ENCODE results near the gene TPSG1.
"Not testable (repeated sequence)": the region's sequence is repeated elsewhere in the genome, so short reads cannot be mapped to it uniquely, and the experiment has no call there.

The TPSG1 gene

GRCh38 chr16:1215574-1216295 lies 9.3 kb downstream of the TPSG1 start:
- DNase-seq (ENCODE audit: low read depth) = no peak

- DNase-seq (ENCODE audit: low read depth) = no peak
Measured at GRCh38 chr16:1214719-1215118, 10.3 kb downstream of the TPSG1 start.

- no peak for DNase-seq (ENCODE audit: low read depth)
Measured at GRCh38 chr16:1213796-1214372, 11.2 kb downstream of the TPSG1 start.

- no peak for DNase-seq (ENCODE audit: low read depth)
Measured at GRCh38 chr16:1213231-1213630, 11.8 kb downstream of the TPSG1 start.

GRCh38 chr16:1212616-1213194 lies 12.4 kb downstream of the TPSG1 start:
- no peak for DNase-seq (ENCODE audit: low read depth)

- DNase-seq (ENCODE audit: low read depth) = no peak
Measured at GRCh38 chr16:1211451-1212268, 13.4 kb downstream of the TPSG1 start.

- DNase-seq (ENCODE audit: low read depth) = no peak
Measured at GRCh38 chr16:1210461-1210860, 14.6 kb downstream of the TPSG1 start.

- no peak for DNase-seq (ENCODE audit: low read depth)
Measured at GRCh38 chr16:1209081-1209480, 16.0 kb downstream of the TPSG1 start.

GRCh38 chr16:1208239-1208830 lies 16.7 kb downstream of the TPSG1 start:
- no peak for DNase-seq (ENCODE audit: low read depth)

- DNase-seq (ENCODE audit: low read depth) = no peak
Measured at GRCh38 chr16:1206786-1207185, 18.3 kb downstream of the TPSG1 start.

- no peak for DNase-seq (ENCODE audit: low read depth)
Measured at GRCh38 chr16:1206326-1206725, 18.7 kb downstream of the TPSG1 start.

GRCh38 chr16:1204933-1205332 lies 20.1 kb downstream of the TPSG1 start:
- no peak for DNase-seq (ENCODE audit: low read depth)

GRCh38 chr16:1202274-1202673 lies 22.8 kb downstream of the TPSG1 start:
- no peak for DNase-seq (ENCODE audit: low read depth)

- no peak for DNase-seq (ENCODE audit: low read depth)
Measured at GRCh38 chr16:1201444-1201843, 23.6 kb downstream of the TPSG1 start.

- DNase-seq (ENCODE audit: low read depth) = no peak
Measured at GRCh38 chr16:1200014-1200627, 24.9 kb downstream of the TPSG1 start.

GRCh38 chr16:1199347-1200013 lies 25.6 kb downstream of the TPSG1 start:
- no peak for DNase-seq (ENCODE audit: low read depth)

- DNase-seq (ENCODE audit: low read depth) = not testable (repeated sequence)
Measured at GRCh38 chr16:1198671-1199346, 26.3 kb downstream of the TPSG1 start.

GRCh38 chr16:1198194-1198593 lies 26.9 kb downstream of the TPSG1 start:
- no peak for DNase-seq (ENCODE audit: low read depth)

GRCh38 chr16:1197237-1197866 lies 27.7 kb downstream of the TPSG1 start:
- no peak for DNase-seq (ENCODE audit: low read depth)

GRCh38 chr16:1196494-1196893 lies 28.6 kb downstream of the TPSG1 start:
- no peak for DNase-seq (ENCODE audit: low read depth)

GRCh38 chr16:1195393-1195666 lies 29.7 kb downstream of the TPSG1 start:
- no peak for DNase-seq (ENCODE audit: low read depth)
